Activated CD4-positive, alpha-beta T cell treated with anti-CD3 and anti-CD28 coated beads for 36 hours (primary cell): ENCODE data around the gene IRF8. TPM values are rescaled to one million over a fixed set of nuclear protein-coding genes. Genes with fewer than 3 reads are reported as not detected.
"Not testable (repeated sequence)": the region's sequence is repeated elsewhere in the genome, so short reads cannot be mapped to it uniquely, and the experiment has no call there.

Experiments
- ATAC-seq: fragments of 200-7000 bp; cut with Tn5 transposase; one replicate; pipeline ENCODE4 v1.10.0; 2021; ENCODE audit warnings: mild to moderate bottlenecking, moderate library complexity
- CTCF ChIA-PET: fragments of 350-600 bp; sonication (Branson Sonifier 250); formaldehyde crosslinking; loops from one replicate; lab custom pipeline; 2021; ENCODE audit warnings: antibody characterized with exemption; lab: Charles Lee
- POLR2A ChIA-PET: fragments of 350-600 bp; sonication (Branson Sonifier 250); formaldehyde crosslinking; loops from one replicate; lab custom pipeline; 2021; ENCODE audit warnings: antibody characterized with exemption, inconsistent platforms; lab: Charles Lee
- DNase-seq: peaks from one replicate; pipeline ENCODE4 v3.0.0-alpha.2; 2020
- H3K27ac Mint-ChIP-seq: one replicate; pipeline ENCODE4 v1.8.0; 2021; ENCODE audit warnings: mixed read lengths
- H3K27me3 Mint-ChIP-seq: one replicate; pipeline ENCODE4 v1.8.0; 2021; ENCODE audit warnings: mixed read lengths
- H3K36me3 Mint-ChIP-seq: one replicate; pipeline ENCODE4 v1.8.0; 2021; ENCODE audit warnings: low read depth, mixed read lengths
- H3K4me1 Mint-ChIP-seq: one replicate; pipeline ENCODE4 v1.8.0; 2021; ENCODE audit warnings: mixed read lengths
- H3K4me3 Mint-ChIP-seq: one replicate; pipeline ENCODE4 v1.8.0; 2021; ENCODE audit warnings: mild to moderate bottlenecking, moderate library complexity, mixed read lengths
- H3K9me3 Mint-ChIP-seq: one replicate; pipeline ENCODE4 v1.8.0; 2021; ENCODE audit warnings: low read depth, mixed read lengths
- intact Hi-C, 2 experiments: fragments of 100-400 bp; cut with DNase I in 1 of 2; cut with micrococcal nuclease in 1 of 2; formaldehyde crosslinking; loops; one replicate each; pipeline versions ENCODE4 v1.14.2 to v1.15.1; 2022 to 2024; cut with DNase I, micrococcal nuclease
- total RNA-seq, 2 experiments: library from RNA; stranded (reverse); gene quantifications; one replicate each; pipeline ENCODE4 v1.2.3, GENCODE V29; 2021

Gene IRF8, protein sequence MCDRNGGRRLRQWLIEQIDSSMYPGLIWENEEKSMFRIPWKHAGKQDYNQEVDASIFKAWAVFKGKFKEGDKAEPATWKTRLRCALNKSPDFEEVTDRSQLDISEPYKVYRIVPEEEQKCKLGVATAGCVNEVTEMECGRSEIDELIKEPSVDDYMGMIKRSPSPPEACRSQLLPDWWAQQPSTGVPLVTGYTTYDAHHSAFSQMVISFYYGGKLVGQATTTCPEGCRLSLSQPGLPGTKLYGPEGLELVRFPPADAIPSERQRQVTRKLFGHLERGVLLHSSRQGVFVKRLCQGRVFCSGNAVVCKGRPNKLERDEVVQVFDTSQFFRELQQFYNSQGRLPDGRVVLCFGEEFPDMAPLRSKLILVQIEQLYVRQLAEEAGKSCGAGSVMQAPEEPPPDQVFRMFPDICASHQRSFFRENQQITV
- 100 to 1,000 TPM; 227 to 250 TPM for total RNA-seq

DNA sequence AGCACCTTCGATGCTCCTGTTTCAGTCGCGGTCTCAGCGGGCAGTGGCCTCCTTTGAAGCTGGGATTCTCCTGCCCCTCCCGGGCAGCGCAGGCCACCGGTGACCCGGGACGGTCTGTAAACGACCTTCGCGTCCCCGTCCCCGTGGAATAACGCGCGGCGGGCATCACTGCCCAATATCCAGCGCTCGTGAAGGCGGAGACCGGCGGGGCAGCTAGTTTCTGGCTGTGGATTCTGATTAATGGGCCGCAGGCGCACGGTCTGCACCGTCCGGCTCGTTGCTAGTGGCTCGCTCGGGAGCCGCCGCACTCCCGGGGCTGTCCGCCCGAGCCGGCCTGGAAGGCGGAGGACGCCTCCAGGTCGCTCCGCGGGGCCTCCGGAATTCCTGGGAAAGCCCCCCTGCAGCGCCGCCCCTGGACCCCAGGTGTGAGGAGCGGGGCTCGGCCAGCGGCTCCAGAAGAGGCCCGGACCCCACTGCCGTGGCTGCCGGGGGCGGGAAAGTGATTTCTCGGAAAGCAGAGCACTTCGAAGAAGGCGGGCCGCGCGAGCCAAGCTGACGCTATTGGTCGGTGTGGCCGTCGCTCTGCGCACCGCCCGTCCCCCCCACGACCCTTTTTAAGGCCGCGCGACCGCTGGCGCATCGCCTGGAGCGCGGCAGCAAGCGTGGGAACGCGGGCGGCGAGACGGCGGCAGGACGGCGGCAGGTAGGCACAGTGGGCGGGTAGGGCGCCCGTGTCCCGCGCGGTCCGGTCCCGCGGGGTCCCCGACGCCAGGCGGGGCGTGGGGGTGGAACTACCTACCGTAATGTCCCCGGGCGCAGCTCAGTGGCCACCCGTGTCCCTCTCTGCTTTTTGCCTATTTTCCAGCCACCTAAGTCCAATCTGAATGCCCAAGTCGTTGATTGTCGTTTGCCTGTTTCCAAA lies at the start of gene IRF8:
TSS of gene IRF8 (plus strand) at position 642 of the 922 bp plus-strand sequence. CDS start 3,854 bp downstream, outside the sequence.
- H3K27ac Mint-ChIP-seq, result peak within 1 kb of the TSS; percentile 92
- peak within 1 kb of the TSS; percentile 78 for H3K4me3 Mint-ChIP-seq
- peak; percentile 92 for DNase-seq
- peaks cover 3% of the 10 kb centered on the region for H3K27me3 Mint-ChIP-seq
- H3K4me1 Mint-ChIP-seq, result peaks cover 47% of the 10 kb centered on the region
- H3K9me3 Mint-ChIP-seq, result no peaks in the 10 kb centered on the region
- ChIA-PET CTCF (interaction anchor here (0.7 to 3.9 kb wide), 10 partner anchors 9 to 1526 kb away, joined by 3 to 38 read pairs (median 4); no protein-coding TSS in a partner anchor), POLR2A (interaction anchor here (0.6 to 1.5 kb wide), 3 partner anchors 16 to 88 kb away, joined by 3 to 5 read pairs (median 5); no protein-coding TSS in a partner anchor)
- ATAC-seq, result peak; percentile 81
- intact Hi-C loops, result loop anchor here in 1 of 2 experiments (1.0 to 5.0 kb wide), 5 partner anchors 9 to 211 kb away; partner anchors contain the start of genes COX4I1, EMC8 and GINS2
- H3K36me3 Mint-ChIP-seq, result peaks cover 46% of the 10 kb centered on the region

DNA sequence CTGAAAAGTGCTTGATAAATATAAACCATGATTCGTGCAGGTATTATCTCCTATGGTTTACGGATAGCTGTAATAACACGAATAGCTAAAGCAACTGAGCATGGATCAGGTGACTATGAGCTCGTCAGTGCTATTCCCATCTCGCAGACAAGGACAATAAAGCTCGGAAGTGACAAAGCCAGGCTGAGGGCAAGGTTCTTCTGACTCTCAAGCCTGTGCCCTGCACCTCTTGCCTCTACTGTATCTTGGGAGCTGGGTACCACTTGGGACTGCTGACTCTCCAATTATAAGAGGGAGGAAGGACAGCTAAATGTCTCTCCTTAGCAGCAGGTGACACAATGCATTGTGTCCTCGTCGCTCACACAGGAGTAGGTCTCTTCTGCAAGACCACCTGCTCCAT lies 49.6 kb upstream of the IRF8 start:
- no peak overlapping the region for H3K4me3 Mint-ChIP-seq
- ATAC-seq (no peak), DNase-seq (no peak)
- no peaks in the 10 kb centered on the region for H3K9me3 Mint-ChIP-seq
- H3K36me3 Mint-ChIP-seq, result no peaks in the 10 kb centered on the region
- H3K27ac Mint-ChIP-seq, result no peak overlapping the region
- peaks cover 3% of the 10 kb centered on the region for H3K4me1 Mint-ChIP-seq
- peaks cover 15% of the 10 kb centered on the region for H3K27me3 Mint-ChIP-seq
- intact Hi-C loops, result no loop called here
- ChIA-PET CTCF (interaction anchor here (0.7 to 2.4 kb wide), 3 partner anchors 28 to 958 kb away, joined by 3 to 13 read pairs (median 3); no protein-coding TSS in a partner anchor), POLR2A (no interaction called here)

DNA sequence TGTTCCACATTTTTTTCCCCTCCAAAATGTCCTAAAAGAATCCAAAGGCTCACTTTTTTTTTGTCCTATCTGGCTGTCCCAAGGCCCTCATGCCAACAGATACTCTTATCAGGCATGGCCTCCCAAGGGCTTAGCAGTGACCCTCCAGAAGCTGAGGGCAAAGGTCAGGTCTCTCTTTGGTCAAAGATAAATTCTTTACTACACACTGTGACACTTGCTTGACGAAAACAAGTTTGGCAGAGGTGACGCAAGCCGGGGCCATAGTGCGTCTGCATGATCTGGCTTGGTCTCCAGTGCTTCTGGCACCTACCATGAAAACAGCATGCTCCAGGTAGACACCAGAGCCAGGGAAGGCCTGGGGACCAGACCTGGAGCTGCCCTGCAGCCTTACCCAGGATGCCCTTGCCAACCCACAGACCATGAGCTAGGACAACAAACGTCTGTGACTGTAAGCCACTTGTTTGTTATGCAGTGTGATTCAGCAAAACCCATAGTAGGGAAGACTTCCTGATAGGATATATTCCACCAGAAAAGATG lies 48.5 kb upstream of the IRF8 start:
- no peak for DNase-seq
- POLR2A ChIA-PET, result no interaction called here
- no peak overlapping the region for H3K4me3 Mint-ChIP-seq
- peaks cover 7% of the 10 kb centered on the region for H3K27me3 Mint-ChIP-seq
- intact Hi-C loops, result no loop called here
- H3K27ac Mint-ChIP-seq, result no peak overlapping the region
- no peaks in the 10 kb centered on the region for H3K9me3 Mint-ChIP-seq
- no peaks in the 10 kb centered on the region for H3K4me1 Mint-ChIP-seq
- CTCF ChIA-PET, result interaction anchor here (0.7 to 2.4 kb wide), 2 partner anchors 29 to 629 kb away, joined by 3 to 13 read pairs; no protein-coding TSS in a partner anchor
- no peaks in the 10 kb centered on the region for H3K36me3 Mint-ChIP-seq
- ATAC-seq, result no peak

DNA sequence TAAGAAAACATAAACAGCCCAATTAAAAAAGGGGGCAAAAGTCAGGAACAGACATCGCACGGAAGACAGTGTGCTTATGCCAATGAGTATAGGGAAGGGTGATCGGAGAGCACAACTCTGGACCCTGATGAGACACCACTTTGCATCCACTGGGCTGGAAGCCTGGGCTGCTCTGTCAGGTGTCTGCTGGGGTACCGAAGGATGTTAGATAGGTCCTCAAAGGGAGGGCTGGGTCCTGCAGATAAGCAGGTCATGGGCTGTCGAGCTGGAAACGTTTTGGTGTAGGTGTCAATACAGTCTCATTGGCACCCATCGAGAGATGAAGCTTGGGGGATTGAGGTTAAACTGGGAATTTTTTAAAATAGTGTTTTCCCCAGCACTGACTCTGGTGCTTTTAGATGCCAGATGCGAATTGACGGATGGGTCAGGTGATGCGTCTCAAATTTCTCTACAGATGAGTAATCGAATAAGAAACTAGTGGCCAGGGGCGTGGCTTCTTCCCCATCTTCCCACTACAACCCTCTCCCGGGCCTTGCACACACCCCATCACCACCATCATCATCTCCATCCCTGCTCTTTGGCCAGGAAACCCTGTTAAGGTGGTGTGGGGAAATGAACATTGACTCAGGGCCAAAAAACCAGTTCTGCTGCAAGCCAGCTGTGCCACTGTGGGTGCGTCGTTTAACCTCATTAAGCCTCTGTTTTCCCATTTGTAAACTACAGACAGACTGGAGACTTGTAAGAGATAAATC lies 47.8 kb upstream of the IRF8 start:
- ATAC-seq, result no peak
- intact Hi-C loops, result no loop called here
- ChIA-PET CTCF (interaction anchor here (2.4 kb wide), 1 partner anchor 30 kb away, joined by 13 read pairs; no protein-coding TSS in a partner anchor), POLR2A (no interaction called here)
- H3K27ac Mint-ChIP-seq, result no peak overlapping the region
- no peaks in the 10 kb centered on the region for H3K36me3 Mint-ChIP-seq
- H3K9me3 Mint-ChIP-seq, result no peaks in the 10 kb centered on the region
- H3K4me1 Mint-ChIP-seq, result peaks cover 3% of the 10 kb centered on the region
- no peak for DNase-seq
- peaks cover 7% of the 10 kb centered on the region for H3K27me3 Mint-ChIP-seq
- H3K4me3 Mint-ChIP-seq, result no peak overlapping the region

DNA sequence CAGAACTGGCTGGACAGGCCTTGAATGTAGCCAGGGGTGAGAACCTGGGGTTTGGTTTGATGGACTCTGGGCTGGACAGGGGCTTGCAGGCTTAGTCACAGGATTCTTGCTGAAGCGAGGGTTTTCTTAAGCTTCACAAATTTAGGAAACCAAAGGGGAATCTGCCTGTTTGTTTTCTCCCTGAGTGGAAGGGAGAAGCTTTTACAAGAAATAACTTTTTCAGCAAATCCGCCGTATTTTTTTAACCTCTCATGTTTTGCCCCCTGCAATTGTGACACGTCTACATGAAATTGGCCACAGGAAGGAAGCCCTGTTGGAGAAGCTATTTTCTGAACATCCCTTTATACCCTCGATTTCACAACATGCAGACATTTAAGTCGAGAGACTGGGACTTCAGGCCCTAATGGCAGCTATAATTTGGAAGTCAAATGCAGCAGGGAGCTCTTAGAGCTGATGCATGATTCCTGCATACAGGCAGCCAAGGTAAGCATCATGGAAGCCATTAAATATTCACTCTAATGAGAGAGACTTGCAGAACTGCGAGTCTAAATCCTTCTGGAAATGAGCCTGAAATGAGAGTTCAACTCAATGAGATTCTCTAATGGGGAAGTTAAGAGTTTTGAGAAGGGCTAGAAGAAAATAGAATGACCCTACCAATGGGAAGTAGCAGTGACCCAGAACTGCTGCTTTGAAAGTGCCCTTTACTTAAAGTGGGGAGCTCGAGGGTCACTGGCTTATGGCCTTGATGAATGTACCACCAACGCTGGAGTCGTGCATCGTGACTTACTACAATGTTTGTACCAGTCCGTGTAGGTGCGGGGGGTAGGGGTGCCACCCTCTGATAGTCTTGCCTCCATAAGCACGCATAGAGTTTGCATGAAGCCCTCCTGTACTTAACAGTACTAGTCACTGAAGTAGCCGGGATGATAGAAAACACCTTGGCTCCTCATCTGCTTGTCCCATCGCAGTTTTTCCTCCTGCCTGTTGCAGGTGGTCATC lies 45.1 kb upstream of the IRF8 start:
- ChIA-PET POLR2A (no interaction called here), CTCF (interaction anchor here (0.7 to 1.6 kb wide), 3 partner anchors 33 to 160 kb away, joined by 3 to 5 read pairs (median 3); no protein-coding TSS in a partner anchor)
- H3K36me3 Mint-ChIP-seq, result no peaks in the 10 kb centered on the region
- ATAC-seq (no peak), DNase-seq (no peak)
- no peaks in the 10 kb centered on the region for H3K9me3 Mint-ChIP-seq
- H3K27ac Mint-ChIP-seq, result no peak overlapping the region
- H3K4me1 Mint-ChIP-seq, result peaks cover 4% of the 10 kb centered on the region
- no peak overlapping the region for H3K4me3 Mint-ChIP-seq
- no peaks in the 10 kb centered on the region for H3K27me3 Mint-ChIP-seq
- intact Hi-C loops, result no loop called here

DNA sequence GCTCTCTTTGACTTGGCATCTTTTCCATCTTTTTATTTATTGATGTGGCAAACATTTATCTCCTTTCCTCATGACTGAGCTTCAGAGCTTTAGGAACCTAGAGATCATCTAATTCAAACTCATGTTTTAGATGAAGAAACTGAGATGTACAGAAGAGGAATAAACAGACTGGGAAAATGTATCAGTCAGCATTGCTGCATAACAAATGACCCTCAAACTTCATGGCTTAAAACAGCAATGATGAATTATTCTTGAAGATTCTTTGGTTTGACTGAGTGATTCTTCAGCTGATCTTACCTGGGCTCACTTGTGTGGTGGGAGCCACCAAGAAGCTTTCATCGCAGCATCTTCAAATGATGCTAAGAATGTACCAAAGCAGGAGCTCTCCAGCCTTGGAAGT lies 44.0 kb upstream of the IRF8 start:
- DNase-seq, result no peak
- CTCF ChIA-PET, result no interaction called here
- intact Hi-C loops, result no loop called here

DNA sequence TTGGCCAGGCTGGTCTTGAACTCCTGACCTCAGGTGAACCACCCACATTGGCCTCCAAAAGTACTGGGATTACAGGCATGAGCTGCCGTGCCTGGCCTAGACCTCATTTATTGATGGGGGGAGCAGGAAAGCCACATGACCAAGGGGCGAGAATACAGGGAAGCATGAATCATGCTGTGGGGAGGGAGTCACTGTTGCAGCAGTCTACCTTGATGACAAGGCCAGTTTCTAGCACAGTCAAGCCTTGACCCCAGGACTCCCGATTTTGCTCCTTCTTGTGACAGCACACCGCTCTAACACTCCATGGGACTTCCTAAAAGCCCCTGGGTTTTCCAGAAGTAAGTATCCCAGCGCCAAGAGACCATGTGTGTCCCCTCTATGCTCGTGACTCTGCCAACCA lies 42.9 kb upstream of the IRF8 start:
- intact Hi-C loops, result no loop called here
- CTCF ChIA-PET, result no interaction called here
- Mint-ChIP-seq H3K27me3 (no peaks in the 10 kb centered on the region), H3K4me1 (peaks cover 6% of the 10 kb centered on the region), H3K4me3 (no peak overlapping the region), H3K9me3 (no peaks in the 10 kb centered on the region), H3K27ac (no peak overlapping the region), H3K36me3 (no peaks in the 10 kb centered on the region)
- ATAC-seq (no peak), DNase-seq (no peak)
- POLR2A ChIA-PET, result no interaction called here

More for the DNA sequence above, 44.0 kb upstream of the IRF8 start:
- H3K27ac Mint-ChIP-seq, result no peak overlapping the region
- H3K4me1 Mint-ChIP-seq, result peaks cover 4% of the 10 kb centered on the region
- no peaks in the 10 kb centered on the region for H3K9me3 Mint-ChIP-seq
- POLR2A ChIA-PET, result no interaction called here
- no peak overlapping the region for H3K4me3 Mint-ChIP-seq
- no peak for ATAC-seq
- H3K36me3 Mint-ChIP-seq, result no peaks in the 10 kb centered on the region
- no peaks in the 10 kb centered on the region for H3K27me3 Mint-ChIP-seq

DNA sequence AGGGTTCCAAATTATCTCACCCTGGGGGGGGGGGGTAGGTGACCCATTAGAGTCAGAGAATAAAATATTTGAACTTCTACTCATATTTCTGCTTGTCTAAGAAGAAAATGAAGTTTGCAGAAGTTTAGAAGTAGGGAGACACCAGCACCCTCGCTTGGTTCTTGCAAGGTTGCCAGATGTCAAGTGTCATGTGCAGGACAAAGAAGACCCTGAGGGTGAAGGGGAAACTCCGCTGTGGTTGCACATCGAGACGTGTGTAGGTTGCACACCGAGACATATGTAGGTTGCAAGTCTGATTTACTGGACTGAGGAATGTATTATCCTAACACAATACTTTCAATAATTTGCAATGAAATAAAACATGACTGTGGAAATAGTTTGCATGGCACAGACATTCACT lies 42.4 kb upstream of the IRF8 start:
- Mint-ChIP-seq H3K27me3 (no peaks in the 10 kb centered on the region), H3K36me3 (no peaks in the 10 kb centered on the region), H3K4me1 (peaks cover 6% of the 10 kb centered on the region), H3K27ac (no peak overlapping the region), H3K9me3 (no peaks in the 10 kb centered on the region), H3K4me3 (no peak overlapping the region)
- intact Hi-C loops, result no loop called here
- ATAC-seq (no peak), DNase-seq (no peak)
- ChIA-PET POLR2A (no interaction called here), CTCF (no interaction called here)

DNA sequence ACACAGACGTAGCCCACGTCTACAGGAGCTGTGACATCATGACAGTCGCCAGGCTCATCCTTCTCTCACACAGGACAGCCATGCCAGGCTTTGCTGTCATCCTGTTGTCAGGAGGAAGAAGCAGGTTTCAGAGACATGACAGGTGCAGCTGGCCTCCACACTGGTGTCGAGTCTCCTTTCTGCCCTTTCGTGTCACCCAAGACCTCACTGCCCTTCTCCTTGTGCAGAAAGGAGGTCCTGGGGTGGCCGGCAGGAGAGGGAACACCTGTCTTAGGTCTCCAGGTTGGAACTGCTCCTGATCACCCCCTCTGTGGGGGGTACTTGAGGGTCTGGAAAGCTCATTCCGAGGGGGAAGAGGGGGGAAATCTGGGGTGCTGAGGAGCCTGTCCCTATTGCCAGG lies 41.6 kb upstream of the IRF8 start:
- Mint-ChIP-seq H3K27ac (no peak overlapping the region), H3K9me3 (no peaks in the 10 kb centered on the region), H3K4me3 (no peak overlapping the region), H3K27me3 (no peaks in the 10 kb centered on the region), H3K36me3 (no peaks in the 10 kb centered on the region), H3K4me1 (peaks cover 6% of the 10 kb centered on the region)
- ATAC-seq (no peak), DNase-seq (no peak)
- CTCF ChIA-PET, result no interaction called here
- intact Hi-C loops, result no loop called here
- POLR2A ChIA-PET, result no interaction called here

DNA sequence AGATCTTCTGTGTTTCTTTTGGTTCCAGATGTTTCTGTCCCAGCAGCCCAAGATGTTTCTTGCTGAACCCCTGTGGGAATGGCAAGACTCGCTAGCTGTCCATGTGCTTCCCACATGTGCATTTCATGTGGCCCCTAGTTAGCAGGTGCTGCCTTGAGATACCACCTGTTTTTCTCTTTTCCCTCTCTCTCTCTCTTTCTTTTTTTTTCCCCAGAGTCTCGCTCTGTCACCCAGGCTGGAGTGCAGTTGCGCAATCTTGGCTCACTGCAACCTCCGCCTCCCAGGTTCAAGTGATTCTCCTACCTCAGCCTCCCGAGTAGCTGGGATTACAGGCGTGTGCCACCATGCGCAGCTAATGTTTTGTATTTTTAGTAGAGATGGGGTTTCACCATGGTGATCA lies 40.4 kb upstream of the IRF8 start:
- ATAC-seq, H3K27me3 Mint-ChIP-seq, POLR2A ChIA-PET, H3K36me3 Mint-ChIP-seq, H3K4me1 Mint-ChIP-seq, H3K27ac Mint-ChIP-seq, H3K4me3 Mint-ChIP-seq, intact Hi-C loops, DNase-seq, H3K9me3 Mint-ChIP-seq: not testable (repeated sequence)
- CTCF ChIA-PET, result interaction anchor here (0.6 kb wide), 1 partner anchor 167 kb away, joined by 3 read pairs; no protein-coding TSS in a partner anchor
